Gastroesophageal sphincter (tissue), 4 donors: Measurements from ENCODE around the gene HRH3. TPM values are rescaled to one million over a fixed set of nuclear protein-coding genes. Genes with fewer than 3 reads are reported as not detected.

Experiments
- ATAC-seq: fragments of 150-250 bp; one replicate; pipeline ENCODE4 v1.9.1; 2016; ENCODE audit warnings: mild to moderate bottlenecking, moderate library complexity
- H3K27ac ChIP-seq, 4 donors: fragments of 200-600 bp; sonication (generic) in 3 of 4; 1 replicate in 3 of 4; 2 replicates in 1 of 4; pipeline ENCODE4 v1.5.1; 2016 to 2019
- H3K27me3 ChIP-seq: fragments of 200-600 bp; sonication (generic); one replicate; pipeline ENCODE4 v1.5.1; 2019
- H3K36me3 ChIP-seq, 2 donors: fragments of 200-600 bp; sonication (generic); one replicate each; pipeline ENCODE4 v1.5.1; 2019; ENCODE audit warnings: control low read depth in 1 of 2
- H3K4me1 ChIP-seq, 3 donors: fragments of 200-600 bp; sonication (generic); 1 replicate in 2 of 3; 2 replicates in 1 of 3; pipeline ENCODE4 v1.5.1; 2016 to 2019; ENCODE audit warnings: control low read depth in 2 of 3
- H3K4me3 ChIP-seq, 2 donors: fragments of 200-600 bp; sonication (generic); one replicate each; pipeline ENCODE4 v1.5.1; 2019; ENCODE audit warnings: mild to moderate bottlenecking in 1 of 2, moderate library complexity in 1 of 2
- H3K9me3 ChIP-seq, 3 donors: fragments of 200-600 bp; sonication (generic); one replicate each; pipeline ENCODE4 v1.5.1; 2017 to 2019; ENCODE audit warnings: control low read depth in 2 of 3
- CTCF ChIP-seq, 4 experiments: fragments of 200-600 bp in 2 of 4; fragments of 450-650 bp in 2 of 4; sonication (generic) in 1 of 4; IDR thresholded peaks; one replicate each; pipeline ENCODE4 v1.5.1; 2017 to 2019; ENCODE audit warnings: antibody characterized with exemption in 4 of 4, mild to moderate bottlenecking in 2 of 4, moderate library complexity in 2 of 4
- EP300 ChIP-seq: sonication (generic); formaldehyde crosslinking; IDR thresholded peaks from one replicate; pipeline ENCODE4 v1.6.1; 2017; ENCODE audit warnings: antibody characterized with exemption, mild to moderate bottlenecking
- POLR2A ChIP-seq, 2 donors: fragments of 450-650 bp; IDR thresholded peaks; one replicate each; pipeline ENCODE4 v1.6.1; 2017; ENCODE audit warnings: antibody characterized with exemption in 2 of 2, mild to moderate bottlenecking in 2 of 2, moderate library complexity in 1 of 2
- POLR2AphosphoS5 ChIP-seq: sonication (generic); formaldehyde crosslinking; IDR thresholded peaks from one replicate; pipeline ENCODE4 v1.6.1; 2017; ENCODE audit warnings: antibody characterized with exemption
- WGBS, 2 donors: methylation state at CpG; one replicate each; pipeline ENCODE4 v1.1.5; 2018; ENCODE audit warnings: low coverage in 1 of 2; 5-methylcytosine and 5-hydroxymethylcytosine counted together
- total RNA-seq, 4 donors: library from RNA; depleted of rRNA; stranded (reverse); fragments of >200 nt; gene quantifications; one replicate each; pipeline ENCODE4 v1.1.0, GENCODE V29; 2016

HRH3 gene
- total RNA-seq, 4 donors from 2014 or later, result not detected

DNA sequence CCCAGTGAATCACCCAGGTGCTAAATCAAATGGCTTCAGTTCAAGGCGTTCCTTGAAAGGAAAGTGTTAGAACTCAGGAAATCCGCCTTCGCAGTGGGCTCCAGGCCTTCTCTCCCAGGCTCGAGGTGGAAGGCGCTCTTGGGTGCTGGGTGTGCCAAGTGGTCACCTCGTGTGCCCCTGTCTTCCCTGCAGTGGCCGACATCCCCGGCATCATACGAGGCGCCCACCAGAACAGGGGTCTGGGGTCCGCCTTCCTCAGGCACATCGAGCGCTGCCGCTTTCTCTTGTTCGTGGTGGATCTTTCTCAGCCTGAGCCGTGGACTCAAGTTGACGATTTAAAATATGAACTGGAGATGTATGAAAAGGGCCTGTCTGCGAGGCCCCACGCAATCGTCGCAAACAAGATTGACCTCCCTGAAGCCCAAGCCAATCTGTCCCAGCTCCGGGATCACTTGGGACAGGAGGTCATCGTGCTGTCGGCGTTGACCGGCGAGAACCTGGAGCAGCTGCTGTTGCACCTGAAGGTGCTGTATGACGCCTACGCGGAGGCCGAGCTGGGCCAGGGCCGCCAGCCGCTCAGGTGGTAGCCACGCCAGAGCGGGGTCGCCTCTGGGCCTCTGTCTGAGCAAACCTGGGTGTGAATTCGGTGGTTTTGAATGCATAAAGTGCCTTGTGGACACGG, 19.4 kb downstream of the HRH3 start:
- peaks cover 0 to 84% of the 10 kb centered on the region in 2 donors for H3K36me3 ChIP-seq
- no peak overlapping the region for H3K4me3 ChIP-seq
- H3K9me3 ChIP-seq, result no peaks in the 10 kb centered on the region
- no peaks in the 10 kb centered on the region for H3K4me1 ChIP-seq
- 76 to 100% methylated on average over 1 to 4 of the region's 38 CpGs for WGBS, 2 donors
- no peak overlapping the region for H3K27ac ChIP-seq
- no peak for ATAC-seq
- TF ChIP-seq EP300 (no peak), CTCF (IDR thresholded peaks at IDR 0.05) (no peak), POLR2A (IDR thresholded peaks at IDR 0.05) (no peak), POLR2AphosphoS5 (no peak)
- H3K27me3 ChIP-seq, result no peaks in the 10 kb centered on the region

- peaks cover 0 to 99% of the 10 kb centered on the region in 2 donors for H3K36me3 ChIP-seq
- H3K4me1 ChIP-seq, result no peaks in the 10 kb centered on the region
- ATAC-seq, result no peak
- no peaks in the 10 kb centered on the region for H3K27me3 ChIP-seq
- TF ChIP-seq POLR2A (IDR thresholded peaks at IDR 0.05), result no peak
- TF ChIP-seq EP300, result no peak
- no peak for TF ChIP-seq CTCF (IDR thresholded peaks at IDR 0.05)
- no peak for TF ChIP-seq POLR2AphosphoS5
- H3K4me3 ChIP-seq, result no peak overlapping the region
- whole genome bisulfite sequencing, 2 donors, result 90 to 93% methylated on average over 2 to 3 of the region's 18 CpGs
- H3K27ac ChIP-seq, result no peak overlapping the region
- H3K9me3 ChIP-seq, result no peaks in the 10 kb centered on the region
Measured at GRCh38 chr20:62198931-62199330, 21.1 kb downstream of the HRH3 start.

DNA sequence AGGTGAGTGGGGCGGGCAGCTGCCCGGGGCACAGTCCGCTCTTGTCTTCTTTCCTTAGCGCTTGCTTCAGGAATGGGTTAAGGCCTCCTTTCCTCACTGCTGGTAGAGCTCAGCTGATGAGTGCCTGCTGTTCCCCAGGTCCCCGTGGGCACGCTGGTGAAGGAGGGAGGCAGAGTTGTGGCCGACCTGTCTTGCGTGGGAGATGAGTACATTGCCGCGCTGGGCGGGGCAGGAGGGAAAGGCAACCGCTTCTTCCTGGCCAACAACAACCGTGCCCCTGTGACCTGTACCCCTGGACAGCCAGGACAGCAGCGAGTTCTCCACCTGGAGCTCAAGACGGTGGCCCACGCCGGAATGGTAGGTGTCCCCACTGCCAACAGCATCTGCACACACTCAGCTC, 21.6 kb downstream of the HRH3 start:
- no peak for TF ChIP-seq POLR2A (IDR thresholded peaks at IDR 0.05)
- TF ChIP-seq CTCF (IDR thresholded peaks at IDR 0.05), result no peak
- TF ChIP-seq EP300, result no peak
- Histone ChIP-seq H3K36me3 (peaks cover 0 to 99% of the 10 kb centered on the region in 2 donors), H3K27ac (no peak overlapping the region), H3K27me3 (no peaks in the 10 kb centered on the region), H3K4me3 (no peak overlapping the region), H3K4me1 (no peaks in the 10 kb centered on the region), H3K9me3 (no peaks in the 10 kb centered on the region)
- ATAC-seq, result no peak
- 90% methylated on average over 2 of the region's 17 CpGs; no CpG with 5 or more reads in 1 of the 2 donors for WGBS, 2 donors

DNA sequence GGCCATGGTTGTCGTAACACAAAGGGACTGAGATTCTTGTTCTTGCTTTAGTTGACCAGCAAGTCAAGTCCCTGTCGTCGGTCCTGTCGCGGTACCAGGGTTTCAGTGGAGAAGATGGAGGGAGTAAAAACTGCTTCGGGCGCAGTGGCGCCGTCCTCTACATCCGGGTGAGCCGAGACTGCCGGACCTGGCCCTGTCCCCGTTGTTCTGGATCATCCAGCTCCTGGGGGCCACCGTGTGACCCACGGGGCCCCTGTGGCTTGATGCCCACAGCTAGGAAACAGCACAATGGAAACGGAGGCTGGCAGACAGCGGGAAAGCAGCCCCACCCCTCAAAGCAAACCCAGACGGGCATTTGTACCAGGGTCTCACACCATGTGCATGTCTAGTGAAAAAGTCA, 22.3 kb downstream of the HRH3 start:
- no peak overlapping the region for H3K4me3 ChIP-seq
- TF ChIP-seq POLR2A (IDR thresholded peaks at IDR 0.05) (no peak), POLR2AphosphoS5 (no peak), CTCF (IDR thresholded peaks at IDR 0.05) (no peak), EP300 (no peak)
- WGBS, 2 donors, result 86 to 93% methylated on average over 7 to 16 of the region's 18 CpGs
- H3K36me3 ChIP-seq, result peaks cover 0 to 98% of the 10 kb centered on the region in 2 donors
- H3K4me1 ChIP-seq, result no peaks in the 10 kb centered on the region
- no peaks in the 10 kb centered on the region for H3K9me3 ChIP-seq
- no peak for ATAC-seq
- no peak overlapping the region for H3K27ac ChIP-seq
- no peaks in the 10 kb centered on the region for H3K27me3 ChIP-seq

DNA sequence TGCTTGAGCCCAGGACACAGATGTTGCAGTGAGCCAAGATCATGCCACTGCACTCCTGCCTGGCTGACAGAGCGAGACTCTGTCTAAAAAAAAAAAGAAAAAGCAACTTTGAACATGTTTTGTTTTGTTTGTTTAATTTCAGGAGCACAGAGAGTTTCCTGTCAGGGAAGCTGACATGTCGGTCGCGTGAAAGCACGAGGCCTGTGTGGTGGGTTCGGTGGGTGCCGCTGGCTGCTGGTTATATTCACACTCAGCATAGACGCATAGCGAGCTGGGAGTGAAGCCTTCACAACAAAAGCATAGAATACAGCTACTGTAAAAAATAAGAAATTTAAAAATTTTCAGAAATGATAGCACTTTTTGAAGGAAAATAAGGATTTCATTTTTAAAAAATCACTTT, 22.8 kb downstream of the HRH3 start:
- H3K27ac ChIP-seq, result no peak overlapping the region
- no peak for ATAC-seq
- H3K4me1 ChIP-seq, result no peaks in the 10 kb centered on the region
- peaks cover 0 to 93% of the 10 kb centered on the region in 2 donors for H3K36me3 ChIP-seq
- no peaks in the 10 kb centered on the region for H3K27me3 ChIP-seq
- TF ChIP-seq CTCF (IDR thresholded peaks at IDR 0.05) (no peak), POLR2AphosphoS5 (no peak), POLR2A (IDR thresholded peaks at IDR 0.05) (no peak), EP300 (no peak)
- WGBS, 2 donors, result 77 to 97% methylated on average over 9 of the region's 9 CpGs
- H3K4me3 ChIP-seq, result no peak overlapping the region
- no peaks in the 10 kb centered on the region for H3K9me3 ChIP-seq
